LNCAP (cell line): ENCODE measurements around the gene SLC35F6.

Experiments
- CTCF ChIP-seq: fragments of 450-650 bp; IDR thresholded peaks from 2 replicates; pipeline ENCODE4 v1.5.1; 2017; ENCODE audit warnings: mild to moderate bottlenecking

Gene SLC35F6

GRCh38 chr2:26721115-26722032 is 42.7 kb upstream of the SLC35F6 start:
- no peak for TF ChIP-seq CTCF

DNA sequence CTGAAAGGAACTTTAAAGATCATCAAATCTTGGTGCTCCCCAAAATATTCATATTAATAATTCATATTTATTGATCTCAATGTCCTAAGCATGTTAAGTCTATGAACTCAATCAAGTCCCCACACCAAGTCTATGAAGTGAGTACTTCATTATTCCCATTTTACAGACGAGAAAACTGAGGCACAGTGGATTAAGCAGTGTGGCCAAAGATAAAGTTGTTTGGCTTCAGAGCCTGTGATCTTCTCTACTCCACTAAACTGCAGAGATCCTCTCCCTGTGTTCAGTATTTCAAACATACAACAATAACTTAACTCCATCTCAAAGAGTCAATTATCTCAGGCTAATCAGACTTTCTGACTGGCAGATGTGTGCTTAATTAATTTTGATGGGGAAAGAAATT is 41.8 kb upstream of the SLC35F6 start:
- TF ChIP-seq CTCF = no peak

GRCh38 chr2:26722911-26723310 is 41.2 kb upstream of the SLC35F6 start:
- no peak for TF ChIP-seq CTCF

GRCh38 chr2:26723475-26723874 is 40.6 kb upstream of the SLC35F6 start:
- no peak for TF ChIP-seq CTCF

DNA sequence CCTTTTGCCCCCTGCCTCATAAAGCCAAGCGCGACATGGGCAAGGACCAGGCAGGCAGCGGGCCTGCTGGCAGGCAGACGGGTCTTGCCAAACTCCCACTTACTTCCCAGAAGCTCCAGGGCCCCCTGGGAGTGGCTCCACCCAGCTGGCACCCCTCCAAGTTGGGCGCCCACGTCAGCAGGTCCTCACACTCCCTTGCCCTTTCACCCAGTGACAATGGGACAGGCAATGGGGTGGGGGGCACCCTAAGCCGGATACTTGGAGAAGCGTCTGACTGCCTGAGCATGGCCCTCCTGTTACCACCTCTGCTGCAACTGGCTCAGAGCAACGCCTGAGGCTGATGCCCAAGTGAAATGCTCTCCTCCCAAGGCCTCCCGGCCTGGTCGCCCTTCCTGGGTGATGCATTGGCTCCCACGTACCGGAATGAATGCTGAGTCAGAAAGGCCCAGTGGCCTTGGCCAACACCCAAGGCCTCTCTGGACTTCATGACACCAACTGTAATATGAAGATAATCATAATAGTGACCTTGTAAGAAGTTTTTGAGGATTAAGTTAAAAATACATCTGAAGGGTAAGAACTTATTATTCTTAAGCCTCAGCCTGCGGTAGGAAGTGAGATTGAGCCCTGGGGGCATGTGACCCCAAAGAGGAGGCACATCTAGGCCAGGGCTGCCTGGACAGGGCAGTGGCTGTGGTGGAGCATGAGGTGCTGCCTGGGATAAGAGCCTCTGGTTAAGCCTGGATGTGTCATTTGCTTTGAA is 39.9 kb upstream of the SLC35F6 start:
- no peak for TF ChIP-seq CTCF

DNA sequence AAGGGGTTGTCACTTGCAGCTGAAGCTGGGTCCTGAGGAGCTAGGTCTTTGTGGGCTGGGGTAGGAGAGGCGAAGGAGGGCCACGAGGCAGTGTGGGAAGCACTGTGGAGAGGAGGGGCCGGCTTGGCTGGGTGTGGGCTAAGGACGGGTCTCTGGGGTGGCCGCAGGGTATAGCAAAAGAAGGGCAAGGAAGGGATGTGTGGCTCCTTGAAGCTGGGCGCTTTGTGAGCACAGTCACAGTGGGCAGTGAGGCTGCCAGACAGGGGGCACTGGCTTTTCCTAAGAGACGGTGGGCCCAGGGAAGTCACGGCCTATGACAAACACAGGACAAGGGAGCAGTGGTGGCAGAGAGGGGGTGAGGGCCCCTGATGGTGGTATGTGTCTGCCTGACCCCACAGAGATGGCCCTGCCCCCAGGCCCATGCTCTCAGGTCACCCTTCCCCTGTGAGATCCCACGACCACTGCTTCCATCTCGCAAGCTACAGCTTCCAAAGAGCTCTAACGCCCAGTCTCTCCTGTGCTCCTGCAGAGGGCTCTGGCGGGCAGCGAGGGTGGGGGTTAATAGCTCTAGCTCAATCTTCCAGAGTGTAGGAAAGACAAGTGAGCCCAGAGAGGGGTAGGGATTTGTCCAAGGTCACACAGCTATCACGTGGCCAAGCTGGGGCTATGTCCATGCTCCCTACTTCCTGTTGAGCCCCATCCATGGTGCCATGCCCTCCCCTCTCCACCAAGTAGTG is 39.1 kb upstream of the SLC35F6 start:
- no peak for TF ChIP-seq CTCF

GRCh38 chr2:26725521-26725820 is 38.6 kb upstream of the SLC35F6 start:
- no peak for TF ChIP-seq CTCF
